OCI-LY7 (cell line): ENCODE measurements around the gene ITIH4.

Experiments
- CTCF ChIP-seq: fragments of 200-600 bp; sonication (generic); conservative IDR thresholded peaks from 2 replicates; pipeline ENCODE4 v1.5.1; 2014; ENCODE audit warnings: mild to moderate bottlenecking, antibody characterized with exemption, low read length, moderate library complexity, mixed read lengths
- EZH2phosphoT487 ChIP-seq: fragments of 200-600 bp; sonication (generic); IDR thresholded peaks from 2 replicates; pipeline ENCODE4 v1.6.1; 2018; ENCODE audit warnings: low read depth, borderline replicate concordance, mild to moderate bottlenecking, mixed run types, antibody characterized with exemption, low read length, moderate library complexity, mixed read lengths

GRCh38 chr3:52782412-52783210 is 47.9 kb downstream of the ITIH4 start:
- TF ChIP-seq CTCF (no peak), EZH2phosphoT487 (no peak)
